Common myeloid progenitor, CD34-positive (primary cell): ENCODE results near the gene GMPR2. TPM values are rescaled to one million over a fixed set of nuclear protein-coding genes. Genes with fewer than 3 reads are reported as not detected.

Experiments
- CTCF ChIA-PET: fragments of 350-600 bp; sonication (Branson Sonifier 250); formaldehyde crosslinking; loops from one replicate; lab custom pipeline; 2021; ENCODE audit warnings: antibody characterized with exemption; lab: Charles Lee
- POLR2A ChIA-PET: fragments of 350-600 bp; sonication (Branson Sonifier 250); formaldehyde crosslinking; loops from one replicate; lab custom pipeline; 2021; ENCODE audit warnings: antibody characterized with exemption; lab: Charles Lee
- DNase-seq, 3 donors: peaks; one replicate each; pipeline versions ENCODE4 v3.0.0 to v3.0.0-alpha.2; 2013
- H3K27ac ChIP-seq, 2 experiments: 1 replicate in 1 of 2; 2 replicates in 1 of 2; pipeline ENCODE4 v1.7.0; 2013; ENCODE audit warnings: inconsistent platforms in 2 of 2, low read length in 2 of 2, mild to moderate bottlenecking in 2 of 2, low read depth in 1 of 2, moderate library complexity in 1 of 2; ENCODE audit not compliant: severe bottlenecking in 2 of 2, insufficient read depth in 1 of 2, poor library complexity in 1 of 2
- H3K27me3 ChIP-seq, 5 experiments: replicated peaks in 2 of 5; 1 replicate in 3 of 5; 2 replicates in 2 of 5; pipeline versions ENCODE4 v1.6.1 to v1.7.0; 2013; ENCODE audit warnings: low read length in 4 of 5, mild to moderate bottlenecking in 2 of 5, moderate library complexity in 2 of 5, inconsistent platforms in 1 of 5; ENCODE audit not compliant: insufficient read depth in 5 of 5, control insufficient read depth in 4 of 5
- H3K36me3 ChIP-seq, 4 experiments: 1 replicate in 2 of 4; 2 replicates in 2 of 4; pipeline versions ENCODE4 v1.6.1 to v1.7.0; 2013; ENCODE audit warnings: low read length in 3 of 4, control low read depth in 1 of 4, mild to moderate bottlenecking in 1 of 4; ENCODE audit not compliant: control insufficient read depth in 4 of 4, insufficient read depth in 4 of 4
- H3K4me1 ChIP-seq, 4 experiments: 1 replicate in 3 of 4; 2 replicates in 1 of 4; pipeline versions ENCODE4 v1.6.1 to v1.7.1; 2013; ENCODE audit warnings: low read length in 3 of 4, mild to moderate bottlenecking in 3 of 4, control low read depth in 1 of 4, inconsistent platforms in 1 of 4, moderate library complexity in 1 of 4; ENCODE audit not compliant: control insufficient read depth in 4 of 4, insufficient read depth in 4 of 4; ENCODE audit errors: control extremely low read depth in 1 of 4
- H3K4me3 ChIP-seq, 7 experiments: 1 replicate in 4 of 7; 2 replicates in 3 of 7; pipeline versions ENCODE4 v1.5.1 to v1.7.0; 2013; ENCODE audit warnings: mild to moderate bottlenecking in 7 of 7, low read length in 6 of 7, moderate library complexity in 6 of 7, inconsistent platforms in 2 of 7, low read depth in 2 of 7, control low read depth in 1 of 7; ENCODE audit not compliant: insufficient read depth in 4 of 7, control insufficient read depth in 1 of 7; ENCODE audit errors: extremely low read depth in 1 of 7
- H3K9me3 ChIP-seq, 5 experiments: 1 replicate in 4 of 5; 2 replicates in 1 of 5; pipeline versions ENCODE4 v1.6.1 to v1.7.1; 2013; ENCODE audit warnings: low read length in 4 of 5, mild to moderate bottlenecking in 2 of 5, inconsistent platforms in 1 of 5, low read depth in 1 of 5, moderate library complexity in 1 of 5; ENCODE audit not compliant: control insufficient read depth in 4 of 5, insufficient read depth in 2 of 5; ENCODE audit errors: control extremely low read depth in 1 of 5
- WGBS: methylation state at CpG from one replicate; pipeline ENCODE4 v1.1.5; 2013; ENCODE audit not compliant: insufficient coverage; 5-methylcytosine and 5-hydroxymethylcytosine counted together
- polyA plus RNA-seq: library from polyadenylated mRNA; unstranded; fragments of 120-200 nt; gene quantifications from one replicate; pipeline ENCODE4 v1.2.1, GENCODE V29; 2013

Gene GMPR2
- polyA plus RNA-seq = 121 TPM

DNA sequence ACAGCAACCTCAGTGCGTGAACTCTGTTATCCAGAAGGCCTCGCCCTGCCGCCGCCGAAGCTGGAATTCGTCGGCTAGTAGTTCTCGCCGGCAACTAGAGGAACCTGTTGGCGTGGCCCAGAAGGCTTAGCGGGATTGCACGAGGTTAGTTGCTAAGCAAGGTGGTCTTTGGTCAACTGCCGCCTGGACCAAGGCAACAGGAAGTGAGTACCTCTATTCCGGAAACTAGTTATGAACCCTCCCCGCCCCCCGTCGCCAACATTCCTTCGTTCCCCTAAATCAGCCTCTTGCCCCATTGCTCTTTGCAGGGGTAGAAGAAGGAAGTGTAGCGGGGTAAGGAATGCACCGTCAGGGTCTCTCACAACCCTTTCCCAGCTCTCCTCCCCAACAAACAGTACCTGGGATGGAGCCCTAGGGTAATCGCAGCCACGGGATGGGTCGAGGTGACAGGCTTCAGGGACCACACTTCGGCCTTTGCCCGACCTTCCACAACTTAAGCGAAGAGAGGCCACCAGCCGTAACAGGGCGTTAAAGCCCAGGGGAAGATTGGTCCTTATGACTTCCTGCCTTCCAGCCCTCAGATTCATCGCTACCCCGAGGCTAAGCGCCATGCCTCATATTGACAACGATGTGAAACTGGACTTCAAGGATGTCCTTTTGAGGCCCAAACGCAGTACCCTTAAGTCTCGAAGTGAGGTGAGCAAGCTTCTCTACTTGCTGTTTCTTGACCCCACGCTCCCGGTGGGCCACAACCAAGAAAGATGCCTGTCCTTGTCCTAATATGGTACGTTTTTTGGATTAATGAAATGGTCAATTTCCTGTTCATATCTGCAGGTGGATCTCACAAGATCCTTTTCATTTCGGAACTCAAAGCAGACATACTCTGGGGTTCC is at the start of gene GMPR2:
Gene GMPR2, plus strand, starts transcription at position 285 of the 893 bp plus-strand sequence. Its CDS starts 325 bp downstream, at position 610.
- ChIA-PET POLR2A (interaction anchor here (1.3 kb wide), 1 partner anchor 10 kb away, joined by 11 read pairs; the partner anchor contains the start of gene TINF2), CTCF (interaction anchor here (0.7 to 6.2 kb wide), 7 partner anchors 9 to 205 kb away, joined by 3 to 29 read pairs (median 4); partner anchors contain the start of genes CIDEB, MDP1 and TINF2)
- Histone ChIP-seq H3K9me3 (no peaks in the 10 kb centered on the region), H3K4me1 (peaks cover 11 to 37% (median 29%) of the 10 kb centered on the region in 4 experiments), H3K36me3 (peaks cover 4 to 32% (median 26%) of the 10 kb centered on the region in 4 experiments), H3K27ac (peak within 1 kb of the TSS; percentile 61 to 87), H3K4me3 (peak within 1 kb of the TSS; percentile 55 to 96 (median 90)), H3K27me3 (no peaks in the 10 kb centered on the region)
- WGBS = 4% methylated on average over 28 of the region's 38 CpGs
- peak in 1 of 3 donors; percentile 23 for DNase-seq

DNA sequence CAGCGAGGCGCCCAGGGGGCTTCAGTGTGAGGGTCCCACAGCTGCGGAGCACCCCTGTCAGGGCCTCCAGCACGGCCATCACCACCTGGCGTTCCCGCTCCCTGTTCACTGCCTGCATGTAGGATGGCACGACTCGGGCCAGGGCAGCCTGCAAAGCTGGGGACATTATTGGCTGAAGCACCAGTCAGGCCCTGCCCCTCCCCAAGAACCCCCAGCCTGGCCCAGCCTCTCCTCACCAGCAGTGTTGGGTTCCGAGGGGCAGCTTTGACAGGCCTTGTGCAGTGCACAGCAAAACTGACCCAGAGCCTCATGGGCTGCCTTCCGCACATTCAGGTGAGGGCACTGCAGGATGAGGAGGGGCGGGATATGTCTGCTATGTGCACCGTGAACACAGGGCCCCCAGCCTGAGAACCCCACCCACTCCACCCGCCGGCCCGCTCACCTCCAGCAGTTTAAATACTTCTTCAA is 49.7 kb upstream of the GMPR2 start:
- Histone ChIP-seq H3K9me3 (no peaks in the 10 kb centered on the region), H3K4me3 (no peak overlapping the region), H3K4me1 (peaks cover 0 to 10% (median 9%) of the 10 kb centered on the region in 4 experiments), H3K36me3 (peaks cover 14 to 93% (median 70%) of the 10 kb centered on the region in 4 experiments), H3K27ac (no peak overlapping the region), H3K27me3 (no peaks in the 10 kb centered on the region)
- WGBS = 96% methylated on average over 13 of the region's 15 CpGs
- ChIA-PET CTCF (no interaction called here), POLR2A (no interaction called here)
- DNase-seq = no peak

DNA sequence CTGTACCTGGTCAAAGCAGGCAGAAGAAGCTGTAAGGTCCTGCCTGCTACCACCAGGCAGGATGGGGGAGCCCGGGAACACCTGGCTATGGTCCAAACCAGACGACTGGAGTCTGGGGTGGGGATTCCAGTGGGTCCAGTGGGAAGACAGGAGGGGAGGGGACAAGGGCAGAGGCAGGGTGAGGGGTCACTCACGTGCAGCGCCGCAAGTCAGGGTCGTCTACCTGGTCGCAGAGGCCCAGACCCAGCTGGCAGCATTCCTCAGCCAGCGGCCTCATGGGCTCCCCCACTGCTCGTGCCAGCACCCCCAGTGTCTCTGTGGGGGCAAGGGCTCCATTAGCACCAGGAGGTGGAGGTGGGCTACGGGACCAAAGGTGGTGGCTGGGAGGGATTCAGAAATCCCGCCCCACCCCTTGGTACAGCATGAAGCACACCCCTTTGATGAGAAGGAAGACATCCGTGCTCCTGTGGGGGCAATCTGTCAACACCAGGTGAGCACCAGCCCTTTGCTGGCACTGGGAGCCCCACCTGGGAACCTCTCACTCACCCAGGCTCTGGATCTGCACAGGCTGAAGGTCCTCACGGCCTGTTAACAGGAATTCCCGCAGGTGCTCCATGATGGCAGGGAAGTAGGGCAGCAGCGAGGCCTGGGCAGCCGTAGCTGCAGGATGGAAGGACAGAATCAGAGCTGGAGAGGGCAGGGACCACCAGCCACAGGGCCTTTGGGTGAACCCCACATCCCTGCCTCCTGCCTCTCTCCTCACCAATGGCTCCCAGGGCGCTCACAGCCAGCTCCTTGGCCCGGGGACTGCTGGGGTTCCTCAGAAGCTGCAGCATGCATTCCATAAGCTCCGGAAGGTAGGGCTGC is 48.4 kb upstream of the GMPR2 start:
- POLR2A ChIA-PET = no interaction called here
- Histone ChIP-seq H3K27ac (no peak overlapping the region), H3K9me3 (no peaks in the 10 kb centered on the region), H3K36me3 (peaks cover 11 to 84% (median 57%) of the 10 kb centered on the region in 4 experiments), H3K4me3 (no peak overlapping the region), H3K4me1 (peaks cover 0 to 21% (median 18%) of the 10 kb centered on the region in 4 experiments), H3K27me3 (no peaks in the 10 kb centered on the region)
- no peak for DNase-seq
- 96% methylated on average over 19 of the region's 19 CpGs for WGBS
- CTCF ChIA-PET = interaction anchor here (1.4 to 3.2 kb wide), 2 partner anchors 58 kb away, joined by 4 to 14 read pairs; partner anchors contain the start of gene TINF2

DNA sequence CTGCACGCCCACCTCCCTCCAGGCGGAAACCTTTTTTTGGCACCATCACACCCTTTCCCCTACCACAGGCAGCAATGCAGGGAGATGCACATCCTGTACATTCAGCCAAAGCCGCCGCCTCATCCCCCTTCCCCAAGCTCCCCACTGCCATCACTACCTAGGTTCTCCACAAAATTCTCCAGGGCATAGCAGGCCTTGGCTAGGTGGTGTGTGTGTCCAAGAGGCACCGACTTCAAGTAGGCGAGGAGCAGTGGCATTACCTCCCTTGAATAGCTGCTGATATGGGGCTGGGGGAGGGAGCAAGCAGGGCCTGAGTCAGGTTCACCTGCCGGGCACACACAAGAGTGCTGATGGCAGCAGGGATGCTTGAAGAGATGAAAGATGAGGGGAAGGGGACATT is 47.7 kb upstream of the GMPR2 start:
- H3K27ac ChIP-seq = no peak overlapping the region
- DNase-seq = no peak
- POLR2A ChIA-PET = no interaction called here

DNA sequence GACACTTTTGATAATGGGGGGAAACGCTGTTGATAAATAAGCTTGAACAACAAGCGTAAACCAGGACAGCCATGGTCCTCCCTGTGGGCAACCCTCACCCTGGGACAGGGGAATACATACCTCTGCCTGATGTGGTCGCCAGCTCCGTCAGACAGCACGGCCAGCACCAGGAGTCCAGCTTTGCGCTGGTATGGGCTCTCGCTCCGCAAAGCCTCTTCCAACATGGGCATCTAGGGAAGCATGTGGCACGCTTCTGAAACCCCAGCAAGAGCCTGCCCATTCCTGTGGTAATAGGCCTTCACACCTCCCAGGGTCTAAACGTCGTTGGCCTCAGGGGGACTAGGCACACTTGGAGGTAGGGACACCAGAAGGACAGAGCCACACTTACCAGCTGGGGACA is 47.0 kb upstream of the GMPR2 start:
- H3K4me1 ChIP-seq = peaks cover 0 to 25% (median 20%) of the 10 kb centered on the region in 4 experiments
- CTCF ChIA-PET = interaction anchor here (0.9 to 4.4 kb wide), 6 partner anchors 9 to 59 kb away, joined by 4 to 19 read pairs (median 5); partner anchors contain the start of genes MDP1, REC8, TINF2 and TM9SF1
- H3K36me3 ChIP-seq = peaks cover 15 to 77% (median 47%) of the 10 kb centered on the region in 4 experiments
- DNase-seq = no peak
- H3K4me3 ChIP-seq = no peak overlapping the region
- no peaks in the 10 kb centered on the region for H3K27me3 ChIP-seq
- no peaks in the 10 kb centered on the region for H3K9me3 ChIP-seq
- 96% methylated on average over 11 of the region's 11 CpGs for WGBS
- POLR2A ChIA-PET = no interaction called here
- no peak overlapping the region for H3K27ac ChIP-seq

More for the DNA sequence above, 47.7 kb upstream of the GMPR2 start:
- Histone ChIP-seq H3K4me1 (peaks cover 0 to 25% (median 20%) of the 10 kb centered on the region in 4 experiments), H3K36me3 (peaks cover 11 to 79% (median 50%) of the 10 kb centered on the region in 4 experiments), H3K4me3 (no peak overlapping the region), H3K9me3 (no peaks in the 10 kb centered on the region), H3K27me3 (no peaks in the 10 kb centered on the region)
- WGBS = 100% methylated on average over 2 of the region's 7 CpGs
- CTCF ChIA-PET = interaction anchor here (0.9 to 4.4 kb wide), 4 partner anchors 10 to 59 kb away, joined by 4 to 19 read pairs (median 10); partner anchors contain the start of genes REC8, TINF2 and TM9SF1

DNA sequence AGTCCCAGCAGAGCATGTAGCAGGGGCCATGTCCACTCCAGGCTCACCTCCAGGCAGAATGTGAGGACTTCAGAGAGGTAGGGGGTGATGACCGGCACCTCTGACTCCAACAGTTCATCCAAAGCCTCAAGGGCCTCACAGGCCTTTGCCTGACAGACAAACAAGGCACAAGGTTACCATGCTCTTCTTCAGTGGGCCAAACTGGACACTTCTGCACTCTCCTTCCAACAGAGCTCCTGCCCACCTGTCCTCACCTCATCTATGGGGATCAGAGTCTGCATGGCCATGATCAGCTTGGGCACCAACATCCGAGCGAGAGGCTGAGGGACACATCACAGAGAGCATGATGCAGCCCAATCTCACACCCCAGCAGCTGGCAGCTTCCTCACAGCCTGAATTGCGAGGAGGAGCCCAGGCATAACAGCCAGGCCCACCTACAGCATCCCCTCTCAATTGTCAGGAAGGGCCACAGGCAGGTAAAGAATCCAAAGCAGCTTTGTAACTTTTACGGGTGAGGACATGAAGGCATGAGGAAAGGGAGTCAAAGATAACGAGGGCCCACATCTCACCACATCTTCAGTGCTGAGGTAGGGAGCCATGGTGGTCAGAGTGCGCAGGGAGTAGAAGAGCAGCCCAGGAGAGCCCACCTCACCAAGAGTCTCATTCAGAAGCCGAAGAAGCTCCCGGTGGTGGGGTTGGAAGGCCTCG is 45.7 kb upstream of the GMPR2 start:
- no peak overlapping the region for H3K27ac ChIP-seq
- peaks cover 13 to 72% (median 42%) of the 10 kb centered on the region in 4 experiments for H3K36me3 ChIP-seq
- H3K4me3 ChIP-seq = peak overlapping the region in 3 of 7 experiments; percentile 79 to 90 (median 81)
- no peak for DNase-seq
- CTCF ChIA-PET = interaction anchor here (0.9 to 4.4 kb wide), 6 partner anchors 13 to 55 kb away, joined by 4 to 19 read pairs (median 5); partner anchors contain the start of genes CHMP4A, IRF9, REC8 and TINF2
- H3K4me1 ChIP-seq = peaks cover 0 to 25% (median 20%) of the 10 kb centered on the region in 4 experiments
- POLR2A ChIA-PET = no interaction called here
- WGBS = 98% methylated on average over 9 of the region's 10 CpGs
- H3K9me3 ChIP-seq = no peaks in the 10 kb centered on the region
- no peaks in the 10 kb centered on the region for H3K27me3 ChIP-seq
